AG09319 (cell line): ENCODE results near the gene VASN.

Source experiments
- DNase-seq: peaks from one replicate; pipeline ENCODE4 v3.0.0-alpha.2; 2010; ENCODE audit warnings: low read depth; ENCODE audit errors: extremely low read depth
- TF ChIP-seq, protein P1 (sequence below): IDR thresholded peaks from 2 replicates; pipeline ENCODE4 v1.5.1; 2011; ENCODE audit warnings: low read depth, mild to moderate bottlenecking, inconsistent platforms, low read length, moderate library complexity

VASN gene

DNA sequence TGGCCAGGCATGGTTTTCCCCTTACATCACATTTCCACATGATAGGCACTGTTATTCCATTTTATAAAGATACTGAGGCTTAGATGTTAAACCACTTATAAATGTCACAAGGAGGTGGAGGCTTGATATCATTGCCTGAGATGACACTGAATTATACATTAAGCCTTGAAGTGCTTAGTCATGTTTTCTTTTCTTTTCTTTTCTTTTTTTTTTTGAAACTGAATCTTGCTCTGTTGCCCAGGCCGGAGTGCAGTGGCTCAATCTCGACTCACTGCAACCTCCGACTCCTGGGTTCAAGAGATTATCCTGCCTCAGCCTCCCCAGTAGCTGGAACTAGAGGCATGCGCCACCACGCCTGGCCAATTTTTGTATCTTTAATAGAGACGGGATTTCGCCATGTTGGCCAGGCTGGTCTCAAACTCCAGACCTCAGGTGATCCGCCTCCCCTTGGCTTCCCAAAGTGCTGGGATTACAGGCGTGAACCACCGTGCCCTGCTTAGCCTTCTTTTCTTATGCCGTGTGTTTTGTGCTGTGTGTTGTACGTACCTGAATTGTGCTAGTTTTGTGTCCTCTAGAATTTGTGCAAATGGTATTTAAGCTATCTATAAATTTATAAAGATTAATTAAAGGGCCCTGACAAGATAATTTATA, 55.2 kb downstream of the VASN start:
- TF ChIP-seq, protein P1, sequence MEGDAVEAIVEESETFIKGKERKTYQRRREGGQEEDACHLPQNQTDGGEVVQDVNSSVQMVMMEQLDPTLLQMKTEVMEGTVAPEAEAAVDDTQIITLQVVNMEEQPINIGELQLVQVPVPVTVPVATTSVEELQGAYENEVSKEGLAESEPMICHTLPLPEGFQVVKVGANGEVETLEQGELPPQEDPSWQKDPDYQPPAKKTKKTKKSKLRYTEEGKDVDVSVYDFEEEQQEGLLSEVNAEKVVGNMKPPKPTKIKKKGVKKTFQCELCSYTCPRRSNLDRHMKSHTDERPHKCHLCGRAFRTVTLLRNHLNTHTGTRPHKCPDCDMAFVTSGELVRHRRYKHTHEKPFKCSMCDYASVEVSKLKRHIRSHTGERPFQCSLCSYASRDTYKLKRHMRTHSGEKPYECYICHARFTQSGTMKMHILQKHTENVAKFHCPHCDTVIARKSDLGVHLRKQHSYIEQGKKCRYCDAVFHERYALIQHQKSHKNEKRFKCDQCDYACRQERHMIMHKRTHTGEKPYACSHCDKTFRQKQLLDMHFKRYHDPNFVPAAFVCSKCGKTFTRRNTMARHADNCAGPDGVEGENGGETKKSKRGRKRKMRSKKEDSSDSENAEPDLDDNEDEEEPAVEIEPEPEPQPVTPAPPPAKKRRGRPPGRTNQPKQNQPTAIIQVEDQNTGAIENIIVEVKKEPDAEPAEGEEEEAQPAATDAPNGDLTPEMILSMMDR, result no peak
- DNase-seq, result no peak

DNA sequence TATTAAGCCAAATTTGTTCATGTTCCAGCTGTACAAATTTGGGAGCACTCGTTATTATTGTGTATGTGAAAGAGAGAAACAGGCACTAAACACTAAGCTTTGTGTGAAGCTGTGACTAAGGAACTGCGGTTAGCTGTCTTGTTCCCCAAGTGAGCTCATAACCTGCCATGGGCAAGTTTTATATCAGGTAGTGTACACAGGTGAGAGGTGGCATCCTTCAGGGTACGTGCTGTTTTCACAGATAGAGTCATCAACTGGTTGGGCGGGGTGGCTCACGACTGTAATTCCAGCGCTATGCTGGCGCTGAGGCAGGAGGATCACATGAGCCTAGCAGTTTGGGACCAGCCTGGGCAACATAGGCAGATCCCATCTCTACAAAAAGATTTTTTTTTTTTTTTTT, 56.9 kb downstream of the VASN start:
- no peak for DNase-seq
- TF ChIP-seq, protein P1, result no peak

DNA sequence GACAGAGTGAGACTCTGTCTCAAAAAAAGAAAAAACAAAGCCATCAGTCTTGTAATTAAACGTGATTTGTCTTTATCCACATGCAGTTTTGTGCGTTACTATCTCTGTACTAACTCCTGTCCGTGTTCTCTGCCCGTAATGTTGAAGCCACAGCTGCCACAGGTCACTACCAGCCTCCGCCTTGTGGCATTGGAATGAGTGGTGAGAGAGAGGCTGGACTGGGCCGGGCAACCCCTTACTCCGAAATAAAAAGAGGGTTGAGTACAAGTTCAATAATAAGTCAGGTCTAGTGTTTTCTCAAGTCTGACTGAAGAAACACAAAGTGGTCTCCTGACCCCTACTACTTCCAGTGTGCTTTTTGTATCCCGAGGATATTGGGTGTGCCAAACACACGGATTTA, 59.4 kb downstream of the VASN start:
- TF ChIP-seq, protein P1, result no peak
- DNase-seq, result no peak
